ENCODE measurements around the gene CENPH.
A peak's percentile ranks its signal among the peaks of the same experiment; 100 is the strongest.
"Not testable (repeated sequence)": the region's sequence is repeated elsewhere in the genome, so short reads cannot be mapped to it uniquely, and the experiment has no call there.

The CENPH gene

GRCh38 chr5:69189162-69190086 lies at the start of gene CENPH:
CENPH (plus strand) TSS chr5:69189583; CDS start chr5:69189635, 52 bp downstream.
- DNase-seq (ENCODE audit: low spot score): peak; percentile 92
- no peak for TF ChIP-seq CTCF (IDR thresholded peaks at IDR 0.05; ENCODE audit: extremely low read depth, insufficient read depth, missing control alignments)
- in situ Hi-C loops (cut with MboI; ENCODE audit: low pct_unique_long_range_greater_than_20kb, low sequenced_read_pairs, unreplicated experiment): no loop called here

- in situ Hi-C loops (cut with MboI; ENCODE audit: low pct_unique_long_range_greater_than_20kb, low sequenced_read_pairs, unreplicated experiment); DNase-seq (ENCODE audit: low spot score): not testable (repeated sequence)
Observed at GRCh38 chr5:69140239-69140638, 49.1 kb upstream of the CENPH start.

- in situ Hi-C loops (cut with MboI; ENCODE audit: low pct_unique_long_range_greater_than_20kb, low sequenced_read_pairs, unreplicated experiment): no loop called here
- no peak for DNase-seq (ENCODE audit: low spot score)
- no peak for TF ChIP-seq CTCF (IDR thresholded peaks at IDR 0.05; ENCODE audit: extremely low read depth, insufficient read depth, missing control alignments)
Observed at GRCh38 chr5:69140827-69141226, 48.6 kb upstream of the CENPH start.

- DNase-seq (ENCODE audit: low spot score); in situ Hi-C loops (cut with MboI; ENCODE audit: low pct_unique_long_range_greater_than_20kb, low sequenced_read_pairs, unreplicated experiment): not testable (repeated sequence)
Observed at GRCh38 chr5:69148576-69148975, 40.8 kb upstream of the CENPH start.

GRCh38 chr5:69148981-69149675 lies 40.3 kb upstream of the CENPH start:
- DNase-seq (ENCODE audit: low spot score): no peak
- no peak for TF ChIP-seq CTCF (IDR thresholded peaks at IDR 0.05; ENCODE audit: extremely low read depth, insufficient read depth, missing control alignments)
- in situ Hi-C loops (cut with MboI; ENCODE audit: low pct_unique_long_range_greater_than_20kb, low sequenced_read_pairs, unreplicated experiment): no loop called here

GRCh38 chr5:69149676-69150010 lies 39.7 kb upstream of the CENPH start:
- DNase-seq (ENCODE audit: low spot score): no peak
- in situ Hi-C loops (cut with MboI; ENCODE audit: low pct_unique_long_range_greater_than_20kb, low sequenced_read_pairs, unreplicated experiment): no loop called here
- TF ChIP-seq CTCF (IDR thresholded peaks at IDR 0.05; ENCODE audit: extremely low read depth, insufficient read depth, missing control alignments): no peak

- TF ChIP-seq CTCF (IDR thresholded peaks at IDR 0.05; ENCODE audit: extremely low read depth, insufficient read depth, missing control alignments): no peak
- DNase-seq (ENCODE audit: low spot score): no peak
- in situ Hi-C loops (cut with MboI; ENCODE audit: low pct_unique_long_range_greater_than_20kb, low sequenced_read_pairs, unreplicated experiment): no loop called here
Observed at GRCh38 chr5:69152731-69153130, 36.7 kb upstream of the CENPH start.

Data from GM13977 (cell line).